Lower leg skin (tissue), 4 donors: Measurements from ENCODE around the gene PHTF2. TPM values are rescaled to one million over a fixed set of nuclear protein-coding genes. Genes with fewer than 3 reads are reported as not detected.

ENCODE experiments used
- DNase-seq, 2 donors: peaks; one replicate each; pipeline ENCODE4 v3.0.0-alpha.2; 2019; ENCODE audit warnings: low spot score in 2 of 2
- H3K4me3 ChIP-seq: fragments of 200-600 bp; sonication (generic); 2 replicates; pipeline ENCODE4 v1.5.1; 2017; ENCODE audit warnings: mild to moderate bottlenecking, low read depth; ENCODE audit not compliant: poor library complexity, severe bottlenecking
- POLR2A ChIP-seq, 2 donors: fragments of 450-650 bp; IDR thresholded peaks; one replicate each; pipeline ENCODE4 v1.6.1; 2016 to 2017; ENCODE audit warnings: antibody characterized with exemption in 2 of 2, mild to moderate bottlenecking in 1 of 2, moderate library complexity in 1 of 2
- WGBS, 2 donors: methylation state at CpG; one replicate each; pipeline ENCODE4 v1.1.5; 2018; 5-methylcytosine and 5-hydroxymethylcytosine counted together
- intact Hi-C: fragments of 100-400 bp; cut with DNase I; formaldehyde crosslinking; loops from one replicate; pipeline ENCODE4 v1.15.0; 2023; ENCODE audit warnings: low total_unique reads
- total RNA-seq, 4 donors: library from RNA; depleted of rRNA; stranded (reverse); fragments of >200 nt; gene quantifications; one replicate each; pipeline ENCODE4 v1.1.0, GENCODE V29; 2016
- TF ChIP-seq, protein P1 (sequence below), 3 donors: fragments of 450-650 bp; IDR thresholded peaks; one replicate each; pipeline ENCODE4 v1.5.1; 2016; ENCODE audit warnings: antibody characterized with exemption in 3 of 3, mild to moderate bottlenecking in 3 of 3, moderate library complexity in 2 of 3

Gene PHTF2
- total RNA-seq, 4 donors from 2014 or later = 6.9 to 11.9 (median 9.8) TPM

DNA sequence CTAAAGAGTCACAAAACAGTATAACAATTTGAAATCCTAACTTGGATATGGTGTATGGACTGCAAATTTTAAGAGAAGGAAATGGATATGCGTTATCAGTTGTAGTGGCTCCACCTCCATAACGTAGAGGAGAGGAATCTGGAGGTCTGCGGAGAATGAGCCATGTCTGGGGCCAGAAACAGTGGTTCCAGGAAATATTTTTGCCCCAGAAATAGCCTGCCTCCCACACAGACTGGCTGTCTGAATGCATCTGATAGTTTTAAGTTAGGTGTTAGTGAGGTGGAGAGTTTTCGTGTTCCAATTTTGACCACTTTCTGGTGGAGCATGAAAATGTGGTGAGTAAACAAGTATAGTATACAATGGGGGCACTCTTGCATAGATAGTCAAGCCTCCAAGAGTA, 1.6 kb downstream of the PHTF2 start:
- 60 to 67% methylated on average over 4 of the region's 4 CpGs for WGBS, 2 donors
- TF ChIP-seq, protein P1, sequence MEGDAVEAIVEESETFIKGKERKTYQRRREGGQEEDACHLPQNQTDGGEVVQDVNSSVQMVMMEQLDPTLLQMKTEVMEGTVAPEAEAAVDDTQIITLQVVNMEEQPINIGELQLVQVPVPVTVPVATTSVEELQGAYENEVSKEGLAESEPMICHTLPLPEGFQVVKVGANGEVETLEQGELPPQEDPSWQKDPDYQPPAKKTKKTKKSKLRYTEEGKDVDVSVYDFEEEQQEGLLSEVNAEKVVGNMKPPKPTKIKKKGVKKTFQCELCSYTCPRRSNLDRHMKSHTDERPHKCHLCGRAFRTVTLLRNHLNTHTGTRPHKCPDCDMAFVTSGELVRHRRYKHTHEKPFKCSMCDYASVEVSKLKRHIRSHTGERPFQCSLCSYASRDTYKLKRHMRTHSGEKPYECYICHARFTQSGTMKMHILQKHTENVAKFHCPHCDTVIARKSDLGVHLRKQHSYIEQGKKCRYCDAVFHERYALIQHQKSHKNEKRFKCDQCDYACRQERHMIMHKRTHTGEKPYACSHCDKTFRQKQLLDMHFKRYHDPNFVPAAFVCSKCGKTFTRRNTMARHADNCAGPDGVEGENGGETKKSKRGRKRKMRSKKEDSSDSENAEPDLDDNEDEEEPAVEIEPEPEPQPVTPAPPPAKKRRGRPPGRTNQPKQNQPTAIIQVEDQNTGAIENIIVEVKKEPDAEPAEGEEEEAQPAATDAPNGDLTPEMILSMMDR (IDR thresholded peaks at IDR 0.05) = no peak
- TF ChIP-seq POLR2A (IDR thresholded peaks at IDR 0.05) = no peak
- intact Hi-C loops = no loop called here
- no peak for DNase-seq
- no peak overlapping the region for H3K4me3 ChIP-seq

GRCh38 chr7:77800730-77801129, 2.2 kb downstream of the PHTF2 start:
- DNase-seq = no peak
- TF ChIP-seq, protein P1 (IDR thresholded peaks at IDR 0.05) = no peak
- TF ChIP-seq POLR2A (IDR thresholded peaks at IDR 0.05) = no peak
- intact Hi-C loops = no loop called here
- H3K4me3 ChIP-seq = no peak overlapping the region
- 79 to 84% methylated on average over 2 of the region's 2 CpGs for WGBS, 2 donors

DNA sequence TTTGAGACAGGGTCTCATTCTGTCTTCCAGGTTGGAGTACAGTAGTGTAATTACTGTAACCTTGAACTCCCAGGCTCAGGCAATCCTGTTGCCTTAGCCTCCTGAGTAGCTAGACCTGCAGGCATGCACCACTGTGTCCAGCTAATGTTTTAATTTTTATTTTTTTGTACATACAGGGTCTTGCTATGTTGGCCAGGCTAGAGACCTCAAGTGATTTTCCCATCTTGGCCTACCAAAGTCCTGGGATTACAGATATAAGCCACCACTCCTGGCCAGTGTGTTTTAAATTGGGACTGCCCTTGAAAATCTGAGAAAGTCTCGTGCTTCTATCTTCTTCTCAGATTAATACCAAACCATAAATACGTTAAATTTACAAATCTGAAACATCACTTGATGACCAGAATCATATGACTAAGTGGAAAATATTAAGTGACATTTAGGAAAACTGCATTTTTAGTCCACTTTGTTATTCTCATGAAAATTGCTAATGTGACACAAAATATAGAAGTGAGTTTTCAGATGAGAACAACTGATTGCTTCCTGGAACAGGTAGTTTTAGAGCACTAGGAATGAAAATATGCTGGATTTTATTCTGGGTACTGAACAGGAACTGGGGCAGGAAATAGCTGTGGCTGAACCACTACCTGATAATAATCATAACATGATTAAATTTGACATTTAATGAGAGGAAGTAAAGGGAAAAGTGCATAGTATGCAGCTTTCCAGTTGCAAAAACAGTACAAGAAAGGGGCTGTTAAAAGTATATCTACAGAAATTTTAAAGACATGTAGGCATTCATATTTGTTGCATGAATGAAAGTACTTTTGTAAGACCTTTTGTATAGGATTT, 4.2 kb downstream of the PHTF2 start:
- TF ChIP-seq POLR2A (IDR thresholded peaks at IDR 0.05) = no peak
- TF ChIP-seq, protein P1 (IDR thresholded peaks at IDR 0.05) = no peak
- intact Hi-C loops = no loop called here
- 83 to 90% methylated on average over 2 of the region's 2 CpGs for WGBS, 2 donors
- DNase-seq = no peak
- no peak overlapping the region for H3K4me3 ChIP-seq

DNA sequence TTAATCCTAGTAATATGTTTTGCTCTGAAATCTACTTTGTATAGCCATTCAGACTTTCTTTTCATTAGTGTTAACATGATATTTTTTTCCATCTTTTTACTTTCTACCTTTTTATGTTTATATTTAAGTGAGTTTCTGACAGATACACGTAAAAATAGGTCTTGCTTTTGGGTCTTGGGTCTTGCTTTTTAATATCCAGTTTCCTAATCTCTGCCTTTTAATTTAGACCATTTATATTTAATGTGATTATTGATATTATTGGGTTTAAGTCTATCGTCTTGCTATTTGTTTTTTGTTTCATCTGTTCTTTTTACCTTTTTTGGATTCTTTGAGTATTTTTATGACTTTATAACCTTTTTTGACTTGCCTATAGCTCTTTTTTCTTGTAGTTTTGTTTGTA, 7.9 kb downstream of the PHTF2 start:
- intact Hi-C loops = no loop called here
- 97 to 98% methylated on average over 2 of the region's 2 CpGs for WGBS, 2 donors
- no peak for DNase-seq
- H3K4me3 ChIP-seq = no peak overlapping the region
- TF ChIP-seq, protein P1 (IDR thresholded peaks at IDR 0.05) = no peak
- TF ChIP-seq POLR2A (IDR thresholded peaks at IDR 0.05) = no peak

GRCh38 chr7:77808517-77808916, 9.9 kb downstream of the PHTF2 start:
- no peak for TF ChIP-seq POLR2A (IDR thresholded peaks at IDR 0.05)
- TF ChIP-seq, protein P1 (IDR thresholded peaks at IDR 0.05) = no peak
- WGBS, 2 donors = 95 to 100% methylated on average over 1 of the region's 1 CpG
- DNase-seq = no peak
- intact Hi-C loops = no loop called here
- no peak overlapping the region for H3K4me3 ChIP-seq
